HEK293 (cell line): Measurements from ENCODE around the gene HDAC11.

ENCODE experiments used
- CTCF ChIA-PET: fragments of 350-600 bp; formaldehyde crosslinking; extraction: SDS; loops from one replicate; lab custom pipeline; 2021; ENCODE audit warnings: antibody characterized with exemption; lab: Yijun Ruan, JAX
- POLR2A ChIA-PET: fragments of 300-600 bp; formaldehyde crosslinking; extraction: SDS; loops from one replicate; lab custom pipeline; 2020; ENCODE audit warnings: antibody characterized with exemption, inconsistent platforms; lab: Yijun Ruan, JAX
- H3K27ac ChIP-seq: fragments of 200-500 bp; sonication (Bioruptor generic); 2 replicates; pipeline ENCODE4 v1.5.1; 2014; ENCODE audit warnings: low read depth, low read length, control low read depth, inconsistent platforms; ENCODE audit errors: extremely low read depth
- H3K36me3 ChIP-seq, 2 experiments: fragments of 200-500 bp in 1 of 2; sonication (Bioruptor generic) in 1 of 2; 1 replicate in 1 of 2; 2 replicates in 1 of 2; pipeline ENCODE4 v1.5.1; 2014 to 2017; ENCODE audit warnings: inconsistent platforms in 2 of 2, low read length in 2 of 2; ENCODE audit not compliant: control insufficient read depth in 2 of 2, insufficient read depth in 1 of 2
- H3K4me1 ChIP-seq: fragments of 200-500 bp; sonication (Bioruptor generic); 2 replicates; pipeline ENCODE4 v1.5.1; 2014; ENCODE audit warnings: mild to moderate bottlenecking, low read length, inconsistent platforms; ENCODE audit not compliant: control insufficient read depth, insufficient read depth
- H3K4me3 ChIP-seq: 2 replicates; pipeline ENCODE4 v1.5.1; 2011; ENCODE audit warnings: low read depth, mild to moderate bottlenecking, control low read depth, low read length, moderate library complexity
- H3K9me3 ChIP-seq: fragments of 200-500 bp; sonication (Bioruptor generic); 2 replicates; pipeline ENCODE4 v1.5.1; 2014; ENCODE audit warnings: low read depth, low read length, inconsistent platforms; ENCODE audit not compliant: control insufficient read depth, insufficient read depth
- KLF10 ChIP-seq: fragments of 450-650 bp; IDR thresholded peaks from 2 replicates; pipeline ENCODE4 v1.5.1; 2018; ENCODE audit warnings: missing biosample characterization, mild to moderate bottlenecking, missing genetic modification characterization
- PRDM1 ChIP-seq: fragments of 450-650 bp; formaldehyde crosslinking; IDR thresholded peaks from 2 replicates; pipeline ENCODE4; 2016; ENCODE audit warnings: missing biosample characterization, missing genetic modification characterization
- PRDM10 ChIP-seq: fragments of 450-650 bp; formaldehyde crosslinking; IDR thresholded peaks from 2 replicates; pipeline ENCODE4 v1.5.1; 2016; ENCODE audit warnings: missing biosample characterization, missing genetic modification characterization
- PRDM4 ChIP-seq: fragments of 450-650 bp; formaldehyde crosslinking; IDR thresholded peaks from 2 replicates; pipeline ENCODE4 v1.5.1; 2017; ENCODE audit warnings: missing biosample characterization, missing genetic modification characterization
- SCRT2 ChIP-seq: fragments of 450-650 bp; formaldehyde crosslinking; IDR thresholded peaks from 2 replicates; pipeline ENCODE4 v1.5.1; 2016; ENCODE audit warnings: missing biosample characterization, missing genetic modification characterization
- ZNF2 ChIP-seq: fragments of 450-650 bp; formaldehyde crosslinking; IDR thresholded peaks from 2 replicates; pipeline ENCODE4 v1.5.1; 2016; ENCODE audit warnings: missing biosample characterization, missing genetic modification characterization
- ZNF335 ChIP-seq: fragments of 450-650 bp; formaldehyde crosslinking; conservative IDR thresholded peaks from 2 replicates; pipeline ENCODE4 v1.5.1; 2016; ENCODE audit warnings: missing biosample characterization, missing genetic modification characterization
- ZNF398 ChIP-seq: fragments of 450-650 bp; formaldehyde crosslinking; IDR thresholded peaks from 2 replicates; pipeline ENCODE4 v1.5.1; 2017; ENCODE audit warnings: missing biosample characterization, missing genetic modification characterization
- ZNF792 ChIP-seq: fragments of 450-650 bp; formaldehyde crosslinking; IDR thresholded peaks from 2 replicates; pipeline ENCODE4 v1.5.1; 2016; ENCODE audit warnings: missing biosample characterization, missing genetic modification characterization

The HDAC11 gene

GRCh38 chr3:13455644-13456043, 24.5 kb upstream of the HDAC11 start:
- H3K4me3 ChIP-seq, result no peak overlapping the region
- CTCF ChIA-PET, result interaction anchor here (1.0 to 2.4 kb wide), 4 partner anchors 172 to 366 kb away, joined by 5 to 9 read pairs (median 6); no protein-coding TSS in a partner anchor
- POLR2A ChIA-PET, result no interaction called here
- no peaks in the 10 kb centered on the region for H3K9me3 ChIP-seq
- H3K4me1 ChIP-seq, result no peaks in the 10 kb centered on the region
- TF ChIP-seq ZNF792 (tag by site-specific recombination) (no peak), PRDM4 (tag by site-specific recombination) (peak; percentile 81), ZNF398 (tag by site-specific recombination) (no peak), PRDM10 (peak; percentile 88), ZNF335 (tag by site-specific recombination) (peak; percentile 54)
- TF ChIP-seq, all 188 proteins: peak for 3
- H3K36me3 ChIP-seq, result no peaks in the 10 kb centered on the region
- H3K27ac ChIP-seq, result no peak overlapping the region

- POLR2A ChIA-PET, result no interaction called here
- Histone ChIP-seq H3K4me1 (no peaks in the 10 kb centered on the region), H3K36me3 (no peaks in the 10 kb centered on the region), H3K4me3 (no peak overlapping the region), H3K27ac (no peak overlapping the region), H3K9me3 (no peaks in the 10 kb centered on the region)
- peak; percentile 63 for TF ChIP-seq PRDM10
- no peak for TF ChIP-seq KLF10
- TF ChIP-seq SCRT2 (tag by site-specific recombination), result no peak
- TF ChIP-seq ZNF2 (tag by site-specific recombination), result no peak
- no peak for TF ChIP-seq PRDM1 (tag by site-specific recombination)
- CTCF ChIA-PET, result interaction anchor here (1.0 kb wide), 1 partner anchor 423 kb away, joined by 4 read pairs; no protein-coding TSS in a partner anchor
These were observed 22.5 kb upstream of the HDAC11 start for GRCh38 chr3:13457593-13457992.
